Measurements from ENCODE around the gene NUAK2.

The NUAK2 gene

GRCh38 chr1:205284420-205285144, 37.0 kb downstream of the NUAK2 start (continued):
- TF ChIP-seq ZNF426 (tag by site-specific recombination; IDR thresholded peaks at IDR 0.05), result no peak
- TF ChIP-seq ZNF114 (tag by site-specific recombination; IDR thresholded peaks at IDR 0.05), result no peak
- no peak for TF ChIP-seq ZBTB8A (tag by site-specific recombination; IDR thresholded peaks at IDR 0.05)
- no peak for TF ChIP-seq ZNF785 (tag by site-specific recombination; IDR thresholded peaks at IDR 0.05)
- TF ChIP-seq ZNF416 (tag by site-specific recombination; IDR thresholded peaks at IDR 0.05), result no peak
- TF ChIP-seq ZNF830 (tag by site-specific recombination; IDR thresholded peaks at IDR 0.05; ENCODE audit: low read depth), result no peak
- TF ChIP-seq ZNF280C (tag by site-specific recombination; IDR thresholded peaks at IDR 0.05), result no peak
- TF ChIP-seq ZNF174 (tag by site-specific recombination; IDR thresholded peaks at IDR 0.05), result no peak
- no peak for TF ChIP-seq ZNF10 (tag by site-specific recombination; IDR thresholded peaks at IDR 0.05)
- TF ChIP-seq, protein P1, sequence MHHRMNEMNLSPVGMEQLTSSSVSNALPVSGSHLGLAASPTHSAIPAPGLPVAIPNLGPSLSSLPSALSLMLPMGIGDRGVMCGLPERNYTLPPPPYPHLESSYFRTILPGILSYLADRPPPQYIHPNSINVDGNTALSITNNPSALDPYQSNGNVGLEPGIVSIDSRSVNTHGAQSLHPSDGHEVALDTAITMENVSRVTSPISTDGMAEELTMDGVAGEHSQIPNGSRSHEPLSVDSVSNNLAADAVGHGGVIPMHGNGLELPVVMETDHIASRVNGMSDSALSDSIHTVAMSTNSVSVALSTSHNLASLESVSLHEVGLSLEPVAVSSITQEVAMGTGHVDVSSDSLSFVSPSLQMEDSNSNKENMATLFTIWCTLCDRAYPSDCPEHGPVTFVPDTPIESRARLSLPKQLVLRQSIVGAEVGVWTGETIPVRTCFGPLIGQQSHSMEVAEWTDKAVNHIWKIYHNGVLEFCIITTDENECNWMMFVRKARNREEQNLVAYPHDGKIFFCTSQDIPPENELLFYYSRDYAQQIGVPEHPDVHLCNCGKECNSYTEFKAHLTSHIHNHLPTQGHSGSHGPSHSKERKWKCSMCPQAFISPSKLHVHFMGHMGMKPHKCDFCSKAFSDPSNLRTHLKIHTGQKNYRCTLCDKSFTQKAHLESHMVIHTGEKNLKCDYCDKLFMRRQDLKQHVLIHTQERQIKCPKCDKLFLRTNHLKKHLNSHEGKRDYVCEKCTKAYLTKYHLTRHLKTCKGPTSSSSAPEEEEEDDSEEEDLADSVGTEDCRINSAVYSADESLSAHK (tag by site-specific recombination; IDR thresholded peaks at IDR 0.05), result no peak
- no peak for TF ChIP-seq ZNF776 (tag by site-specific recombination; IDR thresholded peaks at IDR 0.05; ENCODE audit: borderline replicate concordance)
- peak; percentile 39; the same call in 1 of the 2 replicates for TF ChIP-seq ZNF341 (tag by site-specific recombination; IDR thresholded peaks at IDR 0.05; ENCODE audit: low read depth)
- TF ChIP-seq ZNF146 (tag by site-specific recombination; IDR thresholded peaks at IDR 0.05), result no peak
- no peak for TF ChIP-seq ZNF580 (tag by site-specific recombination; IDR thresholded peaks at IDR 0.05)
- no peak for TF ChIP-seq ZFP3 (tag by site-specific recombination; IDR thresholded peaks at IDR 0.05; ENCODE audit: low read depth)
- TF ChIP-seq ZFP41 (tag by site-specific recombination; IDR thresholded peaks at IDR 0.05; ENCODE audit: borderline replicate concordance), result no peak
- TF ChIP-seq ZNF324 (tag by site-specific recombination; IDR thresholded peaks at IDR 0.05), result no peak
- TF ChIP-seq WT1 (tag by site-specific recombination; IDR thresholded peaks at IDR 0.05), result peak; percentile 74
- no peak for TF ChIP-seq ZNF112 (tag by site-specific recombination; IDR thresholded peaks at IDR 0.05)
- TF ChIP-seq GLI2 (tag by site-specific recombination; IDR thresholded peaks at IDR 0.05; ENCODE audit: borderline replicate concordance, low read depth), result no peak
- TF ChIP-seq ZNF239 (tag by site-specific recombination; IDR thresholded peaks at IDR 0.05), result no peak
- TF ChIP-seq ZNF664 (tag by site-specific recombination; IDR thresholded peaks at IDR 0.05), result no peak
- TF ChIP-seq ZNF394 (tag by site-specific recombination; IDR thresholded peaks at IDR 0.05; ENCODE audit: borderline replicate concordance), result no peak; the same call in 1 of the 2 replicates
- no peak for TF ChIP-seq HOXD13 (CRISPR knock-in tag; IDR thresholded peaks at IDR 0.05; ENCODE audit: borderline replicate concordance)
- TF ChIP-seq ZBTB21 (tag by site-specific recombination; IDR thresholded peaks at IDR 0.05), result no peak
- TF ChIP-seq, protein P2, sequence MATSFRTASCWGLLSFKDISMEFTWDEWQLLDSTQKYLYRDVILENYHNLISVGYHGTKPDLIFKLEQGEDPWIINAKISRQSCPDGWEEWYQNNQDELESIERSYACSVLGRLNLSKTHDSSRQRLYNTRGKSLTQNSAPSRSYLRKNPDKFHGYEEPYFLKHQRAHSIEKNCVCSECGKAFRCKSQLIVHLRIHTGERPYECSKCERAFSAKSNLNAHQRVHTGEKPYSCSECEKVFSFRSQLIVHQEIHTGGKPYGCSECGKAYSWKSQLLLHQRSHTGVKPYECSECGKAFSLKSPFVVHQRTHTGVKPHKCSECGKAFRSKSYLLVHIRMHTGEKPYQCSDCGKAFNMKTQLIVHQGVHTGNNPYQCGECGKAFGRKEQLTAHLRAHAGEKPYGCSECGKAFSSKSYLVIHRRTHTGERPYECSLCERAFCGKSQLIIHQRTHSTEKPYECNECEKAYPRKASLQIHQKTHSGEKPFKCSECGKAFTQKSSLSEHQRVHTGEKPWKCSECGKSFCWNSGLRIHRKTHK (tag by site-specific recombination; IDR thresholded peaks at IDR 0.05), result no peak
- no peak for TF ChIP-seq BCL11B (tag by site-specific recombination; IDR thresholded peaks at IDR 0.05; ENCODE audit: low read depth)
- TF ChIP-seq ZNF658 (tag by site-specific recombination; IDR thresholded peaks at IDR 0.05), result no peak
- TF ChIP-seq ZNF555 (tag by site-specific recombination; conservative IDR thresholded peaks at IDR 0.05), result no peak
- TF ChIP-seq KLF1 (tag by site-specific recombination; IDR thresholded peaks at IDR 0.05), result peak; percentile 51; the same call in 1 of the 2 replicates
- TF ChIP-seq ZNF560 (tag by site-specific recombination; IDR thresholded peaks at IDR 0.05; ENCODE audit: borderline replicate concordance), result no peak
